GM10847 (cell line): Measurements from ENCODE around the gene HAO2.

Experiments
- POLR2A ChIP-seq: IDR thresholded peaks from 2 replicates; pipeline ENCODE4 v1.6.1; 2011; ENCODE audit not compliant: insufficient read length; ENCODE audit errors: extremely low read depth

HAO2 gene

GRCh38 chr1:119368554-119368953 lies at the start of gene HAO2:
Gene HAO2, plus strand, starts transcription at chr1:119368785. Its CDS starts 12,301 bp downstream, at chr1:119381086.
- TF ChIP-seq POLR2A: no peak

- no peak for TF ChIP-seq POLR2A
Observed at GRCh38 chr1:119320100-119320499, 48.5 kb upstream of the HAO2 start.

GRCh38 chr1:119321666-119322419 lies 46.7 kb upstream of the HAO2 start:
- no peak for TF ChIP-seq POLR2A

- no peak for TF ChIP-seq POLR2A
Observed at GRCh38 chr1:119323216-119323982, 45.2 kb upstream of the HAO2 start.

GRCh38 chr1:119324198-119324597 lies 44.4 kb upstream of the HAO2 start:
- no peak for TF ChIP-seq POLR2A

- TF ChIP-seq POLR2A: no peak
Observed at GRCh38 chr1:119326251-119326650, 42.3 kb upstream of the HAO2 start.

- TF ChIP-seq POLR2A: no peak
Observed at GRCh38 chr1:119327094-119327449, 41.5 kb upstream of the HAO2 start.

GRCh38 chr1:119327450-119328155 lies 41.0 kb upstream of the HAO2 start:
- no peak for TF ChIP-seq POLR2A

- TF ChIP-seq POLR2A: no peak
Observed at GRCh38 chr1:119329541-119330461, 38.8 kb upstream of the HAO2 start.

- no peak for TF ChIP-seq POLR2A
Observed at GRCh38 chr1:119330466-119331189, 38.0 kb upstream of the HAO2 start.

- no peak for TF ChIP-seq POLR2A
Observed at GRCh38 chr1:119331190-119331515, 37.4 kb upstream of the HAO2 start.

GRCh38 chr1:119331915-119332314 lies 36.7 kb upstream of the HAO2 start:
- no peak for TF ChIP-seq POLR2A

- no peak for TF ChIP-seq POLR2A
Observed at GRCh38 chr1:119332622-119333021, 36.0 kb upstream of the HAO2 start.

- no peak for TF ChIP-seq POLR2A
Observed at GRCh38 chr1:119333163-119333896, 35.3 kb upstream of the HAO2 start.
